Esophagus muscularis mucosa (tissue), 4 donors: ENCODE data around the gene NLRP14.

ENCODE experiments used
- CTCF ChIP-seq, 3 experiments: fragments of 200-600 bp in 2 of 3; fragments of 450-650 bp in 1 of 3; sonication (generic) in 2 of 3; IDR thresholded peaks; one replicate each; pipeline ENCODE4 v1.5.1; 2017 to 2019; ENCODE audit warnings: antibody characterized with exemption in 3 of 3, mild to moderate bottlenecking in 2 of 3, moderate library complexity in 1 of 3
- EP300 ChIP-seq: sonication (generic); formaldehyde crosslinking; IDR thresholded peaks from one replicate; pipeline ENCODE4 v1.6.1; 2017; ENCODE audit warnings: antibody characterized with exemption
- POLR2A ChIP-seq: fragments of 450-650 bp; IDR thresholded peaks from one replicate; pipeline ENCODE4 v1.6.1; 2017; ENCODE audit warnings: antibody characterized with exemption, moderate library complexity, mild to moderate bottlenecking, low read depth
- POLR2AphosphoS5 ChIP-seq, 2 donors: sonication (generic); formaldehyde crosslinking; IDR thresholded peaks; one replicate each; pipeline ENCODE4 v1.6.1; 2017; ENCODE audit warnings: antibody characterized with exemption in 2 of 2

DNA sequence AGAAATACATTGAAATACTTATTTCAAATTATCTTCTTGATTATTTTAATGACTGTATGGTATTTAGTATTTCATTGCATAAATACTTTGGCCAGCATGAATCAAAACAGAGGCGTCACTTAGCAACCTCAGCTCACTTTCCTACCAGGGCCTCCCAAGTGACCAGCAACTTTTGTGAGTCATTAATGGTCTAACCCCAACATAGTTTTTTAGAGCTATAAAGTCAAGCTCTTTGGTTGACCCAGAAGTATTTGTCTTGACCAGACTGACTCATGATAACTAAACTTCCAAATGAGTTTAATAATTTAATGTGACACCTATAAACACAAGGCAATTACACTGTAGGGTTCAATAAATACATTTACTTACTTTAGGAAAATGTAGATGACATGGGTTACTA is 40.6 kb downstream of the NLRP14 start:
- TF ChIP-seq EP300 (no peak), CTCF (IDR thresholded peaks at IDR 0.05) (no peak), POLR2AphosphoS5 (IDR thresholded peaks at IDR 0.05) (no peak), POLR2A (no peak)
